ENCODE measurements around the gene TMPRSS7. TPM values are rescaled to one million over a fixed set of nuclear protein-coding genes. Genes with fewer than 3 reads are reported as not detected.

TMPRSS7 gene
- total RNA-seq, 1 donor from 2014 or later = not detected

DNA sequence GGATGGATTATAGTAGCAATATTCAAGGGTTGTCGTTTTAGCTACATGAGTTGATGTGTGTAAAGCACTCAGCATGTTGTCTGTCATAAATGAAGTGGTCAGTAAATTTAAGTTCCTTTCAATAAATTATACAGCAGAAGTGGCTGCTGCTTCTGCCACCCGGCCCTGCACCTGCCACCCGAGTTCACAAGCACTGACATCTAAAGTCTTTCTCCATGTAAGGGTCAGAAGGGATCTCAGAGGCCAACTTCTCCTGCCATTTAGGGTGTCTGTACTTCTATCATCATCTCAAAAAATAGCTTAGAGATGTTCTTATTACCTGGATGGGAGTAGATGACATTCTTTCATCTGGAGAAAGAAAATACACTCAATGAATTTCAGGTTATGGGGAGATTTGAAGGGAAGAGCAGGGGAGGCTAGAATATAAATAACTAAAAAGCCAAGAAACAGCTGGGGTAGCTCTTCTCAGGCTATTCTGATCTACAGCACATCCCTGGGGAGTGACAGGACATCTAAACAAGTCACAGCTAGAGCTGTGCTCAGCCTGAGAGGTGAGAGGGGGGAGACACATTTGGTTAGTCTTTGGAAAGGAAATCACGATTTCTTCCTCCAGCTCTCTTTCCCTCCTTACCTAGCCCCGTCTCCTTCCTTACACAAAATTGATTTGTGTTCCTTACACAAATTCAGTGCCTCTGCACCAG, 90.5 kb downstream of the TMPRSS7 start:
- Mint-ChIP-seq H3K4me1 (peaks cover 95% of the 10 kb centered on the region), H3K27ac (peak overlapping the region; percentile 69), H3K36me3 (ENCODE audit: low read depth) (peaks cover 42% of the 10 kb centered on the region), H3K4me3 (peak overlapping the region; percentile 5), H3K9me3 (no peaks in the 10 kb centered on the region), H3K27me3 (no peaks in the 10 kb centered on the region)
- intact Hi-C loops (cut with micrococcal nuclease) = no loop called here
- ATAC-seq (ENCODE audit: low read depth) (no peak), DNase-seq (no peak)
- ChIA-PET POLR2A (interaction anchor here (0.9 kb wide), 1 partner anchor 10 kb away, joined by 5 read pairs; no protein-coding TSS in a partner anchor), CTCF (interaction anchor here (0.7 to 1.5 kb wide), 4 partner anchors 12 to 168 kb away, joined by 3 to 7 read pairs (median 3); no protein-coding TSS in a partner anchor)
- TF ChIP-seq, protein P1, sequence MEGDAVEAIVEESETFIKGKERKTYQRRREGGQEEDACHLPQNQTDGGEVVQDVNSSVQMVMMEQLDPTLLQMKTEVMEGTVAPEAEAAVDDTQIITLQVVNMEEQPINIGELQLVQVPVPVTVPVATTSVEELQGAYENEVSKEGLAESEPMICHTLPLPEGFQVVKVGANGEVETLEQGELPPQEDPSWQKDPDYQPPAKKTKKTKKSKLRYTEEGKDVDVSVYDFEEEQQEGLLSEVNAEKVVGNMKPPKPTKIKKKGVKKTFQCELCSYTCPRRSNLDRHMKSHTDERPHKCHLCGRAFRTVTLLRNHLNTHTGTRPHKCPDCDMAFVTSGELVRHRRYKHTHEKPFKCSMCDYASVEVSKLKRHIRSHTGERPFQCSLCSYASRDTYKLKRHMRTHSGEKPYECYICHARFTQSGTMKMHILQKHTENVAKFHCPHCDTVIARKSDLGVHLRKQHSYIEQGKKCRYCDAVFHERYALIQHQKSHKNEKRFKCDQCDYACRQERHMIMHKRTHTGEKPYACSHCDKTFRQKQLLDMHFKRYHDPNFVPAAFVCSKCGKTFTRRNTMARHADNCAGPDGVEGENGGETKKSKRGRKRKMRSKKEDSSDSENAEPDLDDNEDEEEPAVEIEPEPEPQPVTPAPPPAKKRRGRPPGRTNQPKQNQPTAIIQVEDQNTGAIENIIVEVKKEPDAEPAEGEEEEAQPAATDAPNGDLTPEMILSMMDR (IDR thresholded peaks at IDR 0.05) = no peak

- no peak for DNase-seq
- intact Hi-C loops (cut with micrococcal nuclease) = no loop called here
- peaks cover 93% of the 10 kb centered on the region for H3K4me1 Mint-ChIP-seq
- peak overlapping the region; percentile 82 for H3K27ac Mint-ChIP-seq
- H3K9me3 Mint-ChIP-seq = no peaks in the 10 kb centered on the region
- TF ChIP-seq, protein P1 (IDR thresholded peaks at IDR 0.05) = no peak
- H3K36me3 Mint-ChIP-seq (ENCODE audit: low read depth) = peaks cover 42% of the 10 kb centered on the region
- H3K27me3 Mint-ChIP-seq = no peaks in the 10 kb centered on the region
- H3K4me3 Mint-ChIP-seq = peak overlapping the region; percentile 24
- no peak for ATAC-seq (ENCODE audit: low read depth)
- ChIA-PET POLR2A (interaction anchor here (3.9 kb wide), 1 partner anchor 9 kb away, joined by 27 read pairs; no protein-coding TSS in a partner anchor), CTCF (interaction anchor here (2.5 kb wide), 1 partner anchor 10 kb away, joined by 10 read pairs; no protein-coding TSS in a partner anchor)
Observed at GRCh38 chr3:112126511-112126911, 92.0 kb downstream of the TMPRSS7 start.

GRCh38 chr3:112127522-112128494, 93.3 kb downstream of the TMPRSS7 start:
- Mint-ChIP-seq H3K4me1 (peaks cover 90% of the 10 kb centered on the region), H3K4me3 (peak overlapping the region; percentile 44), H3K36me3 (ENCODE audit: low read depth) (peaks cover 38% of the 10 kb centered on the region), H3K27ac (peak overlapping the region; percentile 82), H3K9me3 (no peaks in the 10 kb centered on the region), H3K27me3 (no peaks in the 10 kb centered on the region)
- intact Hi-C loops (cut with micrococcal nuclease) = loop anchor here (2.0 kb wide), 1 partner anchor 371 kb away; the partner anchor contains the start of gene BTLA
- CTCF ChIA-PET = interaction anchor here (1.2 to 2.7 kb wide), 3 partner anchors 9 to 166 kb away, joined by 3 to 11 read pairs (median 10); no protein-coding TSS in a partner anchor
- POLR2A ChIA-PET = interaction anchor here (1.0 to 3.9 kb wide), 3 partner anchors 10 to 171 kb away, joined by 3 to 30 read pairs (median 27); no protein-coding TSS in a partner anchor
- DNase-seq = no peak
- ATAC-seq (ENCODE audit: low read depth) = peak; percentile 4
- TF ChIP-seq, protein P1 (IDR thresholded peaks at IDR 0.05) = no peak

GRCh38 chr3:112128843-112129727, 94.5 kb downstream of the TMPRSS7 start:
- H3K9me3 Mint-ChIP-seq = no peaks in the 10 kb centered on the region
- DNase-seq (peak; percentile 39), ATAC-seq (ENCODE audit: low read depth) (peak; percentile 73)
- peak overlapping the region; percentile 82 for H3K27ac Mint-ChIP-seq
- TF ChIP-seq, protein P1 (IDR thresholded peaks at IDR 0.05) = no peak
- peaks cover 29% of the 10 kb centered on the region for H3K36me3 Mint-ChIP-seq (ENCODE audit: low read depth)
- H3K4me1 Mint-ChIP-seq = peaks cover 91% of the 10 kb centered on the region
- intact Hi-C loops (cut with micrococcal nuclease) = loop anchor here (1.0 to 2.0 kb wide), 4 partner anchors 9 to 433 kb away; partner anchors contain the start of genes BTLA and SLC35A5
- H3K4me3 Mint-ChIP-seq = peak overlapping the region; percentile 6
- POLR2A ChIA-PET = interaction anchor here (0.5 to 3.9 kb wide), 5 partner anchors 8 to 1335 kb away, joined by 3 to 30 read pairs (median 5); no protein-coding TSS in a partner anchor
- CTCF ChIA-PET = interaction anchor here (0.6 to 2.7 kb wide), 3 partner anchors 8 to 204 kb away, joined by 3 to 11 read pairs (median 10); partner anchors contain the start of gene CD200
- H3K27me3 Mint-ChIP-seq = no peaks in the 10 kb centered on the region
